ENCODE data around the gene PIP4K2A. TPM values are rescaled to one million over a fixed set of nuclear protein-coding genes. Genes with fewer than 3 reads are reported as not detected.
"Not testable (repeated sequence)": the region's sequence is repeated elsewhere in the genome, so short reads cannot be mapped to it uniquely, and the experiment has no call there.

The PIP4K2A gene
- total RNA-seq, 1 donor from 2014 or later: 22.4 TPM

DNA sequence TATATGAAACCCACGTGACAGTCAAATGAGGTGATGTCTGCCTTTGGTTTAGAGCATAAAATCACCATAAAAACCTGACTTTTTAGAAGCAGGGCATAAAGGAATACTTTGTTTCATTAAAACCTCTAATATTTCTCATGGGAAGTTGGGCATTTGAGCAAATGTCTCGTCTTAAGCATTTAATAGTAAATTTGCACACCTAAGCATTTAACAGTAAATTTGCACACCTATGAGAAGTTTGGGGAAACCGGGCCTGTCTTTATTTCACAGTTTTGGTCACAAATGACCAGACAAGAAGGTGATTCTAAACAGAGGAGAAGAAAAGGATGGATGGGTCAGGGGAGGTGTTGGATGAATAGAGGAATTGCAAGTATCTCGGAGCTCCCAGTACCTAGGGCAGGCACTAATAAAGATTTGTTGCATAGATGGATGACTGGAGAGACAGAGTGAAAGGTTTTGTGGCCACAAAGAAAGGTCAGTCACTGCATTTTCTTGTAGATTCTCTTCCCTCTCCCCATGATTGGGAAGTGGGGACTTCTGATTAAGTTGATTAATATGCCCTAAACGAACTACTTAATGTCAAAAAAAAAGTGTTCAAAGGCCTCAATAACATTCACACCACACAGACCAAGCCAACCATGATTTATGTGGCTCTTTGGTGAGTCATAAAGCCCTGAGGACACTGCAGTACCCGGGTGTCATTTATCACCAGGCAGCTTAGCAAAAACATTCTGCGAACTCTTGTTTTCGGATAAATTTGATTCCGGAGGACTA, 210.9 kb downstream of the PIP4K2A start:
- TF ChIP-seq, protein P1, sequence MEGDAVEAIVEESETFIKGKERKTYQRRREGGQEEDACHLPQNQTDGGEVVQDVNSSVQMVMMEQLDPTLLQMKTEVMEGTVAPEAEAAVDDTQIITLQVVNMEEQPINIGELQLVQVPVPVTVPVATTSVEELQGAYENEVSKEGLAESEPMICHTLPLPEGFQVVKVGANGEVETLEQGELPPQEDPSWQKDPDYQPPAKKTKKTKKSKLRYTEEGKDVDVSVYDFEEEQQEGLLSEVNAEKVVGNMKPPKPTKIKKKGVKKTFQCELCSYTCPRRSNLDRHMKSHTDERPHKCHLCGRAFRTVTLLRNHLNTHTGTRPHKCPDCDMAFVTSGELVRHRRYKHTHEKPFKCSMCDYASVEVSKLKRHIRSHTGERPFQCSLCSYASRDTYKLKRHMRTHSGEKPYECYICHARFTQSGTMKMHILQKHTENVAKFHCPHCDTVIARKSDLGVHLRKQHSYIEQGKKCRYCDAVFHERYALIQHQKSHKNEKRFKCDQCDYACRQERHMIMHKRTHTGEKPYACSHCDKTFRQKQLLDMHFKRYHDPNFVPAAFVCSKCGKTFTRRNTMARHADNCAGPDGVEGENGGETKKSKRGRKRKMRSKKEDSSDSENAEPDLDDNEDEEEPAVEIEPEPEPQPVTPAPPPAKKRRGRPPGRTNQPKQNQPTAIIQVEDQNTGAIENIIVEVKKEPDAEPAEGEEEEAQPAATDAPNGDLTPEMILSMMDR (IDR thresholded peaks at IDR 0.05; ENCODE audit: unreplicated experiment): no peak
- Mint-ChIP-seq H3K4me1 (ENCODE audit: low read depth) (peaks cover 18% of the 10 kb centered on the region), H3K27ac (no peak overlapping the region), H3K36me3 (ENCODE audit: insufficient read depth) (no peaks in the 10 kb centered on the region), H3K4me3 (ENCODE audit: low read depth) (no peak overlapping the region), H3K27me3 (peaks cover 12% of the 10 kb centered on the region), H3K9me3 (ENCODE audit: low read depth) (peaks cover 2% of the 10 kb centered on the region)
- no peak for DNase-seq (ENCODE audit: low spot score, unreplicated experiment)

DNA sequence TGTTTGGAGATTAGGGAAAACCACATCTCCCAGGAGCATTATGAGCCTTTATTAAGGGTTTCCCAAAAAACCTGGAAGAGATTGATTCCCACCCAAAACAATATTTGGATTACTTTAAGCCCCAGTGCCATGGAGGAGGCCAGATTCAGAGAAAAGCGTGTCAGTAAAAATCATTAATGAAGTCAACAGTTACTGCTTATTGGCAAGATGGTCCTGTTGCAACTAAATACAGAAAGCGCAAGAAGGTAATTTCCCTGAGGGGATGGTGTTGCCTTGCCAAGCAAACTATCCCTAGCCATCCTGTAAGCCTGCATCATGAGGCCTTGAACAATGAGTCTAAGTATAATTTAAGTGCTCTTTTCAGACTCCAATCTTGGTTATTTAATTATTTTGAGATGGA, 212.5 kb downstream of the PIP4K2A start:
- Mint-ChIP-seq H3K27me3 (peaks cover 14% of the 10 kb centered on the region), H3K36me3 (ENCODE audit: insufficient read depth) (no peaks in the 10 kb centered on the region), H3K4me1 (ENCODE audit: low read depth) (peaks cover 18% of the 10 kb centered on the region), H3K9me3 (ENCODE audit: low read depth) (no peaks in the 10 kb centered on the region), H3K27ac (no peak overlapping the region), H3K4me3 (ENCODE audit: low read depth) (no peak overlapping the region)
- DNase-seq (ENCODE audit: low spot score, unreplicated experiment): no peak
- TF ChIP-seq, protein P1 (IDR thresholded peaks at IDR 0.05; ENCODE audit: unreplicated experiment): no peak

GRCh38 chr10:22501413-22501812, 213.0 kb downstream of the PIP4K2A start:
- Mint-ChIP-seq H3K9me3 (ENCODE audit: low read depth) (no peaks in the 10 kb centered on the region), H3K27me3 (peaks cover 14% of the 10 kb centered on the region), H3K4me1 (ENCODE audit: low read depth) (peaks cover 18% of the 10 kb centered on the region), H3K4me3 (ENCODE audit: low read depth) (no peak overlapping the region), H3K27ac (no peak overlapping the region), H3K36me3 (ENCODE audit: insufficient read depth) (no peaks in the 10 kb centered on the region)
- TF ChIP-seq, protein P1 (IDR thresholded peaks at IDR 0.05; ENCODE audit: unreplicated experiment): no peak
- no peak for DNase-seq (ENCODE audit: low spot score, unreplicated experiment)

- no peaks in the 10 kb centered on the region for H3K36me3 Mint-ChIP-seq (ENCODE audit: insufficient read depth)
- H3K27ac Mint-ChIP-seq: no peak overlapping the region
- TF ChIP-seq, protein P1 (IDR thresholded peaks at IDR 0.05; ENCODE audit: unreplicated experiment): no peak
- no peak for DNase-seq (ENCODE audit: low spot score, unreplicated experiment)
- H3K27me3 Mint-ChIP-seq: peaks cover 10% of the 10 kb centered on the region
- H3K9me3 Mint-ChIP-seq (ENCODE audit: low read depth): no peaks in the 10 kb centered on the region
- peaks cover 18% of the 10 kb centered on the region for H3K4me1 Mint-ChIP-seq (ENCODE audit: low read depth)
- no peak overlapping the region for H3K4me3 Mint-ChIP-seq (ENCODE audit: low read depth)
These were observed 213.6 kb downstream of the PIP4K2A start for GRCh38 chr10:22500656-22501340.

DNA sequence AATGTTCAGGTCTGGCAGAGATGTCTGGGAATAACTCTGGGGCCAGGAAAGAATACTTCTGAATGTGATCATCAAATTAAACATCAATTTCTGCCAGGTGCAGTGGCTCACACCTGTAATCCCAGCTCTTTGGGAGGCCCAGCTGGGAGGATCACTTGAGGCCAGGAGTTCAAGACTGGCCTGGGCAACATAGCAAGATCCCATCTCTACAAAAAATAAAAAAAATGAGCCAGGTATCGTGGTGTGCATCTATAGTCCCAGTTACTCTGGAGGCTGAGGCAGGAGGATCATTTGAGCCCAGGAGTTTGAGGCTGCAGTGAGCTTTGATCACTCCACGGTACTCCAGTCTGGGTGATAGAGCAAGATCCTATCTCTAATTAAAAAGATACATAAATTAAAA, 214.4 kb downstream of the PIP4K2A start:
- Mint-ChIP-seq H3K4me1 (ENCODE audit: low read depth) (peaks cover 14% of the 10 kb centered on the region), H3K27me3 (peaks cover 16% of the 10 kb centered on the region)
- H3K27ac Mint-ChIP-seq; DNase-seq (ENCODE audit: low spot score, unreplicated experiment); H3K4me3 Mint-ChIP-seq (ENCODE audit: low read depth); H3K9me3 Mint-ChIP-seq (ENCODE audit: low read depth); H3K36me3 Mint-ChIP-seq (ENCODE audit: insufficient read depth): not testable (repeated sequence)
